Activated CD4-positive, alpha-beta T cell treated with anti-CD3 and anti-CD28 coated beads, Interleukin-2, amount 50 U/mL, for 48 hours (primary cell): ENCODE measurements around the gene LRRC4.

Source experiments
- DNase-seq, 2 experiments: peaks; one replicate each; pipeline ENCODE4 v3.0.0-alpha.2; 2020

Gene LRRC4

DNA sequence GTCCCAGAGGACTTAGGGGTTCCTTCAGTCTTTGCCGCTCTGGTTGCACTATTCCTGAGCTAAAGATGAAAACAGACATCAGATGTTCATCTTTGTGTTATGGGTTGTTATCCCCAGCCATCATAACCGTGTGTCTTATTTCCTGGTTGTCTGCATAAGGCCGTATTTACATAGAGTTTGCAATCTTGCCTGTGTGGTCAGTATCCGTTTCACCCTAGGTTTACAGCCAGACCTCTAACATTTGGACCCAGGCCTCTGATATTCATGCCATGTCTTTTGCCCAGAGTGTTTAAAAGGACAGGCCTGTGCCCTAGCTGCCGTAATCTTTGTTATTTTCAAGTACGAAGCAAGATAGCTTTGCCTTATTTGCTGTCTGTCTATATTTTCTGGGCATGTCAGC, 26.6 kb downstream of the LRRC4 start:
- no peak for DNase-seq

DNA sequence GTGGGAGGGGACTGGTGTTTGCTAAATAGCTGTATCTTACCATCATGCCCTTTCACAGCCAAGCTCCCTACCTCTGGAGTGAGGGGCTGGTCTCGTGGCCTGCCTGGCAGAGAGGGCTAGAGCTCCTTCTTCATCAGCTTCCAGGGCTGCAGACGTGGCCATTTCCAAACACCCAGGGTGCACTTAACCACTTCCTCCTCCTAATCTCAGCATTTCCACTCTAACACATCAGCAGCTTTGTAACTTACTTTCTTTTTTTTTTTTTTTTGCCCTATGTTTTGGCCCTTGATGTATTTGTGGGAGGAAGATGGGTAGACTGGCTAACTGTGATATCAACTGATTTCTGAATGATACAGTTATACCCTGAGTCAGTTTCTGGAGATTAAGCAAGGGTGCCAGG, 27.4 kb downstream of the LRRC4 start:
- no peak for DNase-seq

DNA sequence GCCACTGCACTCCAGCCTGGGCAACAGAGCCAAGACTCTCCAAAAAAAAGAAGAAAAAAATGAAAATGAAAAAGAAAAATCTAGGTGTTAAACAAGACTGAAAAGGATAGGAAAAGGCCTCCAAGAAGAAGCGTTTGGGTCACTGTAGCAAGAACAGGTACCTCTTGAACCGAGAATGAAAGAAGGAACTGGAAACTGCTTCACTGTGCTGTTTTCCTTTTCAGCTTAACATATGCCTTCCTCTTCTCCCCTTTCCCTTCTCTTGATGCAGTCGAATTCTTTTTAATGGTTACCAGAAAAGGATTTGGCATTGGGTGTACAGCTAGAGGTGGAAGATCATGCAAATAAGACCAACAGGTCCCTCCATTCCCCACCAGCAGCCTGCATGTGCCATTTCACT, 28.1 kb downstream of the LRRC4 start:
- DNase-seq, result no peak

GRCh38 chr7:128000854-128001265, 30.4 kb downstream of the LRRC4 start:
- no peak for DNase-seq

GRCh38 chr7:128000048-128000447, 31.2 kb downstream of the LRRC4 start:
- no peak for DNase-seq

DNA sequence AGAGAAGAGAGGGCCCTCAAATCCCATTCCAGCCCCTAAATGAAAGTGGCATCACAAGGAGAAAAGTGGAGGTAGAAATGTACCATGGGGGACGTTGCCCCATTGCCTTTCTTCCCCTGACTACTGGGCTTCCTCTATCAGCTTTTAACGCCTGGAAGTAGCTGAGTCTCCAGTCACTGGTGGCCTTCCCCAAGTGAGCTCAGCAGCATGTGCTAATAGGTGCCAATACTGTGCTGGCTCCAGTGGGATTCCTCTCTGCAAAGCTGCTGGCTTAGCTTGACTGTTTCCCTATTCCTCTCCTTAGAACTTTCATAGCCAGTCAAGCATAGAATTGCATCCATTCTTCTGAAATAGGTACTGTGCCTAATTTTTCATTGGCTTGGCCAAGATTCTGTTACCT, 32.6 kb downstream of the LRRC4 start:
- DNase-seq, result no peak

- DNase-seq, result no peak
Observed at GRCh38 chr7:127997226-127997922, 33.9 kb downstream of the LRRC4 start.

- DNase-seq, result no peak
Observed at GRCh38 chr7:127996253-127997071, 34.8 kb downstream of the LRRC4 start.

DNA sequence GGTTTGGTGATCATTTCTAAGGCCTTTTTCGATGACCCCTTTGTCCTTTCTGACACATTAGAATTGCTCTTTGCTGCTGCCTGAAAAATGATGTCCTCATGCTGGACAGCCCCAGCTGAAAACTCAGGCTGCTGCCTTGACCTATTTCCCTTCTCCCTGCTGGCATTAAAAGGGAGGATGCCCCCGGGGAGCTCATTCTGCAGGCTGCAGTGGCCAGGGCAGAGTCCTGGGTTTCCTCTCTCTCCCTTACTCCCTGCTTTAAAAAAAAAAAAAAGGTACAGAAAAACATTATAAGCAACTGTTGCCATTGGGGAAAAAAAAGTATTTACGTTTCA, 35.4 kb downstream of the LRRC4 start:
- no peak for DNase-seq

GRCh38 chr7:127995156-127995880, 35.9 kb downstream of the LRRC4 start:
- no peak for DNase-seq

DNA sequence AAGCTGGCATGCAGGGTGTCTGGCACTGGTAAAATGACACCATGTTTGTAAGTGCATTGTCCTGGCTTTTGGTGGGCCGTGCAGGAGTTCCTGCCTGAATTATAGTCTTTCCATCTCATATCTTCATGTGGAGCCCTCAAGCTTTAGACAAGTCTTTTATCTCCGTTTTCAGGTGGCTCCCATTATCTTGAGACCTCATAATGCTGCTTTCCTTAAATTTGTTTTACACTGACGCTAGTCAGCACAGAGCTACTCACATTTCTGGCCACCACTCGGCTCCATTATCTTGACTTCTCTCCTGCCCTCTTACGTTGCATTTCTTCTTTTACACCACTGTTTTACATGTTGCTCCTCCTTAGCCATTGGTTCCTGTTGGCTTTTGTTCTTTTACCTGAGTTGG, 37.2 kb downstream of the LRRC4 start:
- DNase-seq, result no peak

DNA sequence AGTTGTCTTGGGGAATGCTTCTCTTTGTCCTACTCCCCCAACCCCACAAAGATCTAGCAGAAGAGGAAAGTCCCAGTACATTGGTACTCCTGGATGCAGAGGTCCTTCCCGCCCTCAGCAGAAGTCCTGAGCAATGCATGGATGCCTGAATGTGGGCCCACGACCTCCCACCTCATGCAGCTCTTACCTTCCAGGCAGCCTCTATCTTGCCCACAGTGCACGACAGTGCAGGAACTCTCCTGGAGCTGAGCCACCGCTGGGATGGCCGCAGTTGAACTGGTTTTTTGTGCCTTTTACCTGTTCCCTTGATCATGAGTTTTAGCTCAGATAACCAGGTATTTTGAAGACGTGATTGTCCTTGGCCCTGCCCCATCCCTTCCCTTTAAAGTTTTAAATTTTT, 37.9 kb downstream of the LRRC4 start:
- DNase-seq, result no peak

- DNase-seq, result no peak
Observed at GRCh38 chr7:127988751-127989150, 42.5 kb downstream of the LRRC4 start.

GRCh38 chr7:127986581-127987521, 44.4 kb downstream of the LRRC4 start:
- DNase-seq, result no peak

GRCh38 chr7:127983804-127984332, 47.4 kb downstream of the LRRC4 start:
- no peak for DNase-seq

- no peak for DNase-seq
Observed at GRCh38 chr7:127981965-127982364, 49.3 kb downstream of the LRRC4 start.

GRCh38 chr7:127980901-127981300, 50.3 kb downstream of the LRRC4 start:
- no peak for DNase-seq

GRCh38 chr7:127979728-127980126, 51.5 kb downstream of the LRRC4 start:
- DNase-seq, result no peak

- DNase-seq, result no peak
Observed at GRCh38 chr7:127979113-127979727, 52.0 kb downstream of the LRRC4 start.

GRCh38 chr7:127978421-127978820, 52.8 kb downstream of the LRRC4 start:
- DNase-seq, result no peak
